GM12878 (cell line): ENCODE data around the gene HDAC8. TPM values are rescaled to one million over a fixed set of nuclear protein-coding genes. Genes with fewer than 3 reads are reported as not detected.

ENCODE experiments used
- ATAC-seq: fragments of 200-7000 bp; cut with Tn5 transposase; 3 replicates; pipeline ENCODE4 v1.9.1; 2020; ENCODE audit warnings: mild to moderate bottlenecking, moderate library complexity
- BruUV-seq: library from RNA; stranded (reverse); fragments of 400-500 nt; replicated peaks from 2 replicates; lab custom pipeline; 2021; lab: Mats Ljungman, UMichigan
- CTCF ChIA-PET: fragments of 300-600 bp; sonication (Branson Sonifier 250); formaldehyde crosslinking; extraction: SDS; loops from one replicate; lab custom pipeline; 2021; ENCODE audit warnings: inconsistent platforms; lab: Yijun Ruan, JAX
- POLR2A ChIA-PET: fragments of 350-600 bp; formaldehyde crosslinking; extraction: SDS; loops from one replicate; lab custom pipeline; 2021; ENCODE audit warnings: inconsistent platforms; lab: Charles Lee
- RAD21 ChIA-PET: fragments of 300-600 bp; sonication (Branson Sonifier 250); formaldehyde crosslinking; loops from one replicate; lab custom pipeline; 2023; ENCODE audit warnings: antibody characterized with exemption; ENCODE audit not compliant: unreplicated experiment; lab: Charles Lee
- SMC1A ChIA-PET: fragments of 300-600 bp; sonication (Branson Sonifier 250); formaldehyde crosslinking; loops from one replicate; lab custom pipeline; 2023; ENCODE audit not compliant: unreplicated experiment, uncharacterized antibody; lab: Charles Lee
- DNase-seq: peaks from one replicate; pipeline ENCODE4 v3.0.0-alpha.2; 2011; ENCODE audit warnings: low read depth, low spot score
- FAIRE-seq: peaks from 3 replicates; lab custom pipeline; 2011; peaks lifted over from hg19 to GRCh38; lab: Jason Lieb, UNC
- H2AFZ ChIP-seq: 2 replicates; pipeline ENCODE4 v1.6.0; 2011; ENCODE audit warnings: low read depth, low read length, control low read depth; ENCODE audit not compliant: control insufficient read depth
- H3K27ac ChIP-seq: 2 replicates; pipeline ENCODE4 v1.5.1; 2011; ENCODE audit warnings: control low read depth; ENCODE audit not compliant: control insufficient read depth, insufficient read depth
- H3K27me3 ChIP-seq, 2 experiments: replicated peaks in 1 of 2; 2 replicates each; pipeline versions ENCODE4 v1.6.0 to v1.6.1; 2011; ENCODE audit warnings: low read length in 1 of 2; ENCODE audit not compliant: control insufficient read depth in 2 of 2, insufficient read depth in 2 of 2
- H3K36me3 ChIP-seq, 2 experiments: 2 replicates each; pipeline ENCODE4 v1.5.1; 2011; ENCODE audit warnings: low read length in 1 of 2; ENCODE audit not compliant: control insufficient read depth in 2 of 2, insufficient read depth in 2 of 2
- H3K4me1 ChIP-seq: 2 replicates; pipeline ENCODE4 v1.6.1; 2011; ENCODE audit warnings: mild to moderate bottlenecking, low read length, moderate library complexity, mixed read lengths; ENCODE audit not compliant: control insufficient read depth, insufficient read depth
- H3K4me2 ChIP-seq: 2 replicates; pipeline ENCODE4 v1.6.0; 2011; ENCODE audit warnings: control low read depth; ENCODE audit not compliant: control insufficient read depth, insufficient read depth
- H3K4me3 ChIP-seq: fragments of 200-600 bp; sonication (generic); 2 replicates; pipeline ENCODE4 v1.5.1; 2016
- H3K79me2 ChIP-seq: 2 replicates; pipeline ENCODE4 v1.6.0; 2011; ENCODE audit warnings: low read length; ENCODE audit not compliant: control insufficient read depth, insufficient read depth
- H3K9ac ChIP-seq: 2 replicates; pipeline ENCODE4 v1.8.0; 2011; ENCODE audit warnings: low read length, control low read depth, mixed read lengths; ENCODE audit not compliant: control insufficient read depth, insufficient read depth
- H3K9me3 ChIP-seq: replicated peaks from 3 replicates; pipeline ENCODE4 v1.5.1; 2011; ENCODE audit warnings: mild to moderate bottlenecking, low read length; ENCODE audit not compliant: control insufficient read depth, insufficient read depth
- H4K20me1 ChIP-seq: 2 replicates; pipeline ENCODE4 v1.6.0; 2011; ENCODE audit not compliant: control insufficient read depth, insufficient read depth
- ATF7 ChIP-seq: fragments of 450-650 bp; IDR thresholded peaks from 2 replicates; pipeline ENCODE4 v1.6.1; 2016; ENCODE audit warnings: low read depth, mild to moderate bottlenecking
- CHD4 ChIP-seq: fragments of 200-600 bp; sonication (generic); IDR thresholded peaks from 2 replicates; pipeline ENCODE4 v1.6.1; 2016; ENCODE audit warnings: mild to moderate bottlenecking
- EP300 ChIP-seq, 2 experiments: fragments of 150-350 bp in 1 of 2; IDR thresholded peaks; 2 replicates each; pipeline ENCODE4 v1.6.1; 2011 to 2012; ENCODE audit warnings: low read depth in 2 of 2, low read length in 2 of 2, borderline replicate concordance in 1 of 2, improper control_type of control experiment in 1 of 2, inconsistent platforms in 1 of 2; ENCODE audit not compliant: control insufficient read depth in 1 of 2
- SIN3A ChIP-seq: IDR thresholded peaks from 2 replicates; pipeline ENCODE4 v1.6.1; 2012; ENCODE audit warnings: low read depth, low read length, improper control_type of control experiment
- SMARCA5 ChIP-seq: fragments of 450-650 bp; IDR thresholded peaks from 2 replicates; pipeline ENCODE4 v1.6.1; 2017; ENCODE audit warnings: mild to moderate bottlenecking
- ZNF207 ChIP-seq: fragments of 450-650 bp; IDR thresholded peaks from 2 replicates; pipeline ENCODE4 v1.6.1; 2014; ENCODE audit warnings: antibody characterized with exemption, mild to moderate bottlenecking, borderline replicate concordance
- WGBS: methylation state at CpG from one replicate; pipeline ENCODE4 v1.1.6; 2016; ENCODE audit warnings: low lambda C conversion rate; ENCODE audit not compliant: insufficient replicate concordance, insufficient coverage; ENCODE audit errors: missing lambda C conversion rate; 5-methylcytosine and 5-hydroxymethylcytosine counted together
- in situ Hi-C: fragments of 300-500 bp; cut with MboI; formaldehyde crosslinking; loops from 9 replicates; pipeline ENCODE4 v1.14.3; 2018; ENCODE audit warnings: mixed read lengths
- intact Hi-C: fragments of 100-400 bp; cut with micrococcal nuclease; formaldehyde crosslinking; loops from one replicate; pipeline ENCODE4 v1.14.2; 2022; ENCODE audit not compliant: unreplicated experiment
- polyA plus RNA-seq, 11 experiments: library from polyadenylated mRNA; depleted of rRNA in 4 of 11; unstranded in 6 of 11; stranded (reverse) in 5 of 11; fragments of >200 nt; fragmentation: Nextera tagmentation in 4 of 11; fragmentation: Illumina TruSeq in 1 of 11; extraction: Ambion mirVana in 4 of 11; extraction: Trizol in 1 of 11; gene quantifications; 1 replicate in 1 of 11; 2 replicates in 10 of 11; pipeline versions ENCODE4 v1.2.1 to v1.2.3, GENCODE V29; 2011 to 2016; ENCODE audit warnings: inconsistent platforms in 2 of 11, missing spikeins in 2 of 11, low read depth in 1 of 11
- total RNA-seq, 4 experiments: library from RNA; depleted of rRNA in 3 of 4; stranded (reverse); fragments of >200 nt in 3 of 4; fragmentation: Illumina TruSeq in 1 of 4; extraction: Trizol in 1 of 4; gene quantifications; 2 replicates each; pipeline versions ENCODE4 v1.2.1 to v1.2.3, GENCODE V29; 2013 to 2021
- TF ChIP-seq, protein P1 (sequence below): fragments of 450-650 bp; formaldehyde crosslinking; IDR thresholded peaks from 2 replicates; pipeline ENCODE4 v1.5.0; 2022; ENCODE audit warnings: mild to moderate bottlenecking, missing genetic modification characterization
- TF ChIP-seq, protein P2 (sequence below): IDR thresholded peaks from 2 replicates; pipeline ENCODE4 v1.6.1; 2012; ENCODE audit warnings: low read depth, low read length, improper control_type of control experiment
- TF ChIP-seq, protein P3 (sequence below): IDR thresholded peaks from 2 replicates; pipeline ENCODE4 v1.6.1; 2012; ENCODE audit warnings: mild to moderate bottlenecking, low read depth, low read length
- TF ChIP-seq, protein P4 (sequence below): IDR thresholded peaks from 2 replicates; pipeline ENCODE4 v1.6.1; 2012; ENCODE audit warnings: low read depth, low read length, improper control_type of control experiment

HDAC8 gene
- total and polyA plus RNA-seq, 10 of the 15 experiments (the other 5 are each of a cell fraction or from before 2014, with no cell fraction given), result 18.1 to 34.7 (median 29.1) TPM

DNA sequence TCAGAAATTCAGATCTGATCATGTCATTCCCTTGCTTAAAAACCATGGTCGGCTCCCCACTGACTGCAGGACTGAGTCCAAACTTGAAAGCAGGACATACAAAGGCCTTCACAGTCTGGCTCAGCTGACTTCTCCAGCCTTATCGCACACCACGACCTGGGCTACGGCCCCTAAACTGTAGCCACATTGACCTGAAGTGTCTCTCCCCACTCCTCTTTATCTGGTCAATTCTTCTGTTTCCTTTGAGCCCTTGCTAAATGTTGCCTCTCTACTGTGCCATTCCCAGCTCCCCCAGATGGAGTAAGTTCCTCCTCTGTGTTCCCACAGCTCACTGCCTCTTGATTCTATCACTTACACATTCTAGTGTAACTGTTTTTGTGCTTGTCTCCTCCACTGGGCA lies 206.5 kb downstream of the HDAC8 start:
- Histone ChIP-seq H3K4me1 (no peaks in the 10 kb centered on the region), H3K36me3 (no peaks in the 10 kb centered on the region), H3K4me2 (no peak overlapping the region)
- intact Hi-C loops, result no loop called here
- BruUV-seq, result no TSS peak
- POLR2A ChIA-PET, result no interaction called here
- FAIRE-seq, result no peak
- TF ChIP-seq SIN3A, result no peak
- no peak for TF ChIP-seq EP300 (IDR thresholded peaks at IDR 0.05; ENCODE audit: borderline replicate concordance in 1 of 2, control insufficient read depth in 1 of 2, low read depth in 2 of 2, low read length in 2 of 2)
- TF ChIP-seq, protein P1, sequence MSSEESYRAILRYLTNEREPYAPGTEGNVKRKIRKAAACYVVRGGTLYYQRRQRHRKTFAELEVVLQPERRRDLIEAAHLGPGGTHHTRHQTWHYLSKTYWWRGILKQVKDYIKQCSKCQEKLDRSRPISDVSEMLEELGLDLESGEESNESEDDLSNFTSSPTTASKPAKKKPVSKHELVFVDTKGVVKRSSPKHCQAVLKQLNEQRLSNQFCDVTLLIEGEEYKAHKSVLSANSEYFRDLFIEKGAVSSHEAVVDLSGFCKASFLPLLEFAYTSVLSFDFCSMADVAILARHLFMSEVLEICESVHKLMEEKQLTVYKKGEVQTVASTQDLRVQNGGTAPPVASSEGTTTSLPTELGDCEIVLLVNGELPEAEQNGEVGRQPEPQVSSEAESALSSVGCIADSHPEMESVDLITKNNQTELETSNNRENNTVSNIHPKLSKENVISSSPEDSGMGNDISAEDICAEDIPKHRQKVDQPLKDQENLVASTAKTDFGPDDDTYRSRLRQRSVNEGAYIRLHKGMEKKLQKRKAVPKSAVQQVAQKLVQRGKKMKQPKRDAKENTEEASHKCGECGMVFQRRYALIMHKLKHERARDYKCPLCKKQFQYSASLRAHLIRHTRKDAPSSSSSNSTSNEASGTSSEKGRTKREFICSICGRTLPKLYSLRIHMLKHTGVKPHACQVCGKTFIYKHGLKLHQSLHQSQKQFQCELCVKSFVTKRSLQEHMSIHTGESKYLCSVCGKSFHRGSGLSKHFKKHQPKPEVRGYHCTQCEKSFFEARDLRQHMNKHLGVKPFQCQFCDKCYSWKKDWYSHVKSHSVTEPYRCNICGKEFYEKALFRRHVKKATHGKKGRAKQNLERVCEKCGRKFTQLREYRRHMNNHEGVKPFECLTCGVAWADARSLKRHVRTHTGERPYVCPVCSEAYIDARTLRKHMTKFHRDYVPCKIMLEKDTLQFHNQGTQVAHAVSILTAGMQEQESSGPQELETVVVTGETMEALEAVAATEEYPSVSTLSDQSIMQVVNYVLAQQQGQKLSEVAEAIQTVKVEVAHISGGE (CRISPR knock-in tag), result no peak
- TF ChIP-seq ZNF207, result no peak
- TF ChIP-seq ATF7, result no peak
- TF ChIP-seq CHD4, result no peak
- TF ChIP-seq SMARCA5, result no peak
- TF ChIP-seq, protein P2, sequence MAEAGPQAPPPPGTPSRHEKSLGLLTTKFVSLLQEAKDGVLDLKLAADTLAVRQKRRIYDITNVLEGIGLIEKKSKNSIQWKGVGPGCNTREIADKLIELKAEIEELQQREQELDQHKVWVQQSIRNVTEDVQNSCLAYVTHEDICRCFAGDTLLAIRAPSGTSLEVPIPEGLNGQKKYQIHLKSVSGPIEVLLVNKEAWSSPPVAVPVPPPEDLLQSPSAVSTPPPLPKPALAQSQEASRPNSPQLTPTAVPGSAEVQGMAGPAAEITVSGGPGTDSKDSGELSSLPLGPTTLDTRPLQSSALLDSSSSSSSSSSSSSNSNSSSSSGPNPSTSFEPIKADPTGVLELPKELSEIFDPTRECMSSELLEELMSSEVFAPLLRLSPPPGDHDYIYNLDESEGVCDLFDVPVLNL, result no peak
- TF ChIP-seq, protein P3, sequence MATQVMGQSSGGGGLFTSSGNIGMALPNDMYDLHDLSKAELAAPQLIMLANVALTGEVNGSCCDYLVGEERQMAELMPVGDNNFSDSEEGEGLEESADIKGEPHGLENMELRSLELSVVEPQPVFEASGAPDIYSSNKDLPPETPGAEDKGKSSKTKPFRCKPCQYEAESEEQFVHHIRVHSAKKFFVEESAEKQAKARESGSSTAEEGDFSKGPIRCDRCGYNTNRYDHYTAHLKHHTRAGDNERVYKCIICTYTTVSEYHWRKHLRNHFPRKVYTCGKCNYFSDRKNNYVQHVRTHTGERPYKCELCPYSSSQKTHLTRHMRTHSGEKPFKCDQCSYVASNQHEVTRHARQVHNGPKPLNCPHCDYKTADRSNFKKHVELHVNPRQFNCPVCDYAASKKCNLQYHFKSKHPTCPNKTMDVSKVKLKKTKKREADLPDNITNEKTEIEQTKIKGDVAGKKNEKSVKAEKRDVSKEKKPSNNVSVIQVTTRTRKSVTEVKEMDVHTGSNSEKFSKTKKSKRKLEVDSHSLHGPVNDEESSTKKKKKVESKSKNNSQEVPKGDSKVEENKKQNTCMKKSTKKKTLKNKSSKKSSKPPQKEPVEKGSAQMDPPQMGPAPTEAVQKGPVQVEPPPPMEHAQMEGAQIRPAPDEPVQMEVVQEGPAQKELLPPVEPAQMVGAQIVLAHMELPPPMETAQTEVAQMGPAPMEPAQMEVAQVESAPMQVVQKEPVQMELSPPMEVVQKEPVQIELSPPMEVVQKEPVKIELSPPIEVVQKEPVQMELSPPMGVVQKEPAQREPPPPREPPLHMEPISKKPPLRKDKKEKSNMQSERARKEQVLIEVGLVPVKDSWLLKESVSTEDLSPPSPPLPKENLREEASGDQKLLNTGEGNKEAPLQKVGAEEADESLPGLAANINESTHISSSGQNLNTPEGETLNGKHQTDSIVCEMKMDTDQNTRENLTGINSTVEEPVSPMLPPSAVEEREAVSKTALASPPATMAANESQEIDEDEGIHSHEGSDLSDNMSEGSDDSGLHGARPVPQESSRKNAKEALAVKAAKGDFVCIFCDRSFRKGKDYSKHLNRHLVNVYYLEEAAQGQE, result no peak
- TF ChIP-seq, protein P4, sequence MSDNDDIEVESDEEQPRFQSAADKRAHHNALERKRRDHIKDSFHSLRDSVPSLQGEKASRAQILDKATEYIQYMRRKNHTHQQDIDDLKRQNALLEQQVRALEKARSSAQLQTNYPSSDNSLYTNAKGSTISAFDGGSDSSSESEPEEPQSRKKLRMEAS, result no peak
- TF ChIP-seq, all 136 proteins: peak for 0
- Histone ChIP-seq H3K9me3 (no peaks in the 10 kb centered on the region), H3K27ac (no peak overlapping the region), H4K20me1 (no peaks in the 10 kb centered on the region), H3K4me3 (no peak overlapping the region), H3K79me2 (no peaks in the 10 kb centered on the region), H3K9ac (no peak overlapping the region), H3K27me3 (no peaks in the 10 kb centered on the region), H2AFZ (no peak overlapping the region)
- ChIA-PET RAD21 (no interaction called here), CTCF (no interaction called here), SMC1A (no interaction called here)
- 56% methylated on average over 4 of the region's 4 CpGs for WGBS
- DNase-seq (no peak), ATAC-seq (no peak)
- in situ Hi-C loops, result no loop called here
